HepG2 (cell line): ENCODE results near the gene MEF2D. TPM values are rescaled to one million over a fixed set of nuclear protein-coding genes. Genes with fewer than 3 reads are reported as not detected.
A peak's percentile ranks its signal among the peaks of the same experiment; 100 is the strongest.

Experiments used
- ATAC-seq: fragments of 200-7000 bp; cut with Tn5 transposase; 3 replicates; pipeline ENCODE4 v1.9.1; 2020; ENCODE audit warnings: mild to moderate bottlenecking, moderate library complexity
- BruUV-seq: library from RNA; stranded (reverse); fragments of 400-500 nt; replicated peaks from 2 replicates; lab custom pipeline; 2021; lab: Mats Ljungman, UMichigan
- CTCF ChIA-PET: fragments of 300-600 bp; formaldehyde crosslinking; extraction: SDS; loops from one replicate; lab custom pipeline; 2021; ENCODE audit warnings: low total read pairs, inconsistent platforms, low intra/inter-chr PET ratio; lab: Yijun Ruan, JAX
- POLR2A ChIA-PET: fragments of 350-600 bp; sonication (Branson Sonifier 250); formaldehyde crosslinking; loops from one replicate; lab custom pipeline; 2020; ENCODE audit warnings: antibody characterized with exemption, inconsistent platforms; lab: Yijun Ruan, JAX
- DNase-seq: peaks from one replicate; pipeline ENCODE4 v3.0.0-alpha.2; 2015; ENCODE audit warnings: low spot score
- FAIRE-seq: peaks from 3 replicates; lab custom pipeline; 2011; peaks lifted over from hg19 to GRCh38; lab: Jason Lieb, UNC
- H2AFZ ChIP-seq: one replicate; pipeline ENCODE4 v1.6.1; 2011; ENCODE audit warnings: low read length, inconsistent platforms
- H3K27ac ChIP-seq: fragments of 300-600 bp; 3 replicates; pipeline ENCODE4 v1.8.0; 2011; ENCODE audit warnings: mixed run types, mild to moderate bottlenecking, mixed read lengths, low read length, inconsistent platforms; ENCODE audit not compliant: insufficient read depth; ENCODE audit errors: extremely low read length
- H3K27me3 ChIP-seq, 2 experiments: fragments of 200-600 bp in 1 of 2; 2 replicates in 1 of 2; 3 replicates in 1 of 2; pipeline versions ENCODE4 v1.6.0 to v1.8.0; 2011; ENCODE audit warnings: low read length in 2 of 2, mild to moderate bottlenecking in 2 of 2, moderate library complexity in 2 of 2, inconsistent platforms in 1 of 2; ENCODE audit not compliant: insufficient read depth in 2 of 2, control insufficient read depth in 1 of 2
- H3K36me3 ChIP-seq, 2 experiments: fragments of 200-600 bp in 1 of 2; replicated peaks in 1 of 2; 2 replicates in 1 of 2; 3 replicates in 1 of 2; pipeline versions ENCODE4 v1.5.1 to v1.8.0; 2011; ENCODE audit warnings: low read length in 2 of 2, inconsistent platforms in 1 of 2; ENCODE audit not compliant: insufficient read depth in 2 of 2, control insufficient read depth in 1 of 2
- H3K4me1 ChIP-seq: 2 replicates; pipeline ENCODE4 v1.5.1; 2012; ENCODE audit warnings: low read length, inconsistent platforms; ENCODE audit not compliant: insufficient read depth
- H3K4me2 ChIP-seq: 2 replicates; pipeline ENCODE4 v1.6.0; 2011; ENCODE audit warnings: low read depth, low read length, inconsistent platforms
- H3K4me3 ChIP-seq, 3 experiments: fragments of 200-600 bp in 1 of 3; sonication (generic), shearing (Covaris generic) in 1 of 3; replicated peaks in 1 of 3; 2 replicates each; pipeline ENCODE4 v1.5.1; 2011 to 2016; ENCODE audit warnings: low read length in 3 of 3, inconsistent platforms in 2 of 3, low read depth in 2 of 3, mild to moderate bottlenecking in 2 of 3, control low read depth in 1 of 3, mixed read lengths in 1 of 3; ENCODE audit not compliant: insufficient read depth in 1 of 3
- H3K79me2 ChIP-seq: one replicate; pipeline ENCODE4 v1.6.1; 2011; ENCODE audit warnings: low read length, inconsistent platforms; ENCODE audit not compliant: insufficient read depth
- H3K9ac ChIP-seq: 2 replicates; pipeline ENCODE4 v1.6.0; 2011; ENCODE audit warnings: mild to moderate bottlenecking, low read depth, low read length, inconsistent platforms; ENCODE audit not compliant: insufficient read depth
- H3K9me3 ChIP-seq: 2 replicates; pipeline ENCODE4 v1.5.1; 2012; ENCODE audit warnings: mild to moderate bottlenecking, low read length
- H4K20me1 ChIP-seq: 2 replicates; pipeline ENCODE4 v1.6.0; 2011; ENCODE audit warnings: inconsistent platforms, mild to moderate bottlenecking, low read length, moderate library complexity; ENCODE audit not compliant: insufficient read depth
- FOXK1 ChIP-seq: sonication (generic); formaldehyde crosslinking; IDR thresholded peaks from 2 replicates; pipeline ENCODE4 v1.4.0; 2020; ENCODE audit warnings: low read depth, missing genetic modification reagents, borderline replicate concordance
- KDM5B ChIP-seq: sonication (generic); formaldehyde crosslinking; IDR thresholded peaks from 2 replicates; pipeline ENCODE4 v1.4.0; 2020; ENCODE audit warnings: missing genetic modification reagents, mild to moderate bottlenecking, borderline replicate concordance
- NFIC ChIP-seq: IDR thresholded peaks from 2 replicates; pipeline ENCODE4 v1.6.1; 2012; ENCODE audit warnings: mild to moderate bottlenecking, low read length, inconsistent platforms
- PHB2 ChIP-seq: fragments of 450-650 bp; IDR thresholded peaks from 2 replicates; pipeline ENCODE4 v1.6.1; 2018; ENCODE audit not compliant: partially characterized antibody
- POLR2G ChIP-seq: fragments of 200-400 bp; formaldehyde crosslinking; IDR thresholded peaks from 2 replicates; pipeline ENCODE4 v1.6.1; 2018; ENCODE audit warnings: mild to moderate bottlenecking, low read depth, low read length, moderate library complexity
- ZNF496 ChIP-seq: sonication (generic); formaldehyde crosslinking; IDR thresholded peaks from 2 replicates; pipeline ENCODE4 v1.8.1; 2023; ENCODE audit warnings: mild to moderate bottlenecking, moderate library complexity, missing genetic modification reagents; ENCODE audit not compliant: insufficient replicate concordance
- ZNF678 ChIP-seq: sonication (generic); formaldehyde crosslinking; IDR thresholded peaks from 2 replicates; pipeline ENCODE4 v1.4.0; 2020; ENCODE audit warnings: mild to moderate bottlenecking, missing genetic modification reagents
- ZNF777 ChIP-seq: sonication (generic); formaldehyde crosslinking; IDR thresholded peaks from 2 replicates; pipeline ENCODE4 v1.4.0; 2020; ENCODE audit warnings: missing genetic modification reagents
- ZSCAN20 ChIP-seq: sonication (generic); formaldehyde crosslinking; IDR thresholded peaks from 2 replicates; pipeline ENCODE4 v1.4.0; 2020; ENCODE audit warnings: missing genetic modification reagents, mild to moderate bottlenecking, borderline replicate concordance
- WGBS: methylation state at CpG from one replicate; pipeline ENCODE4 v1.1.6; 2017; ENCODE audit warnings: low lambda C conversion rate; 5-methylcytosine and 5-hydroxymethylcytosine counted together
- in situ Hi-C: cut with HindIII; loops from 2 replicates; pipeline ENCODE4 v1.10.0; 2017; ENCODE audit warnings: low pct_unique_long_range_greater_than_20kb; ENCODE audit not compliant: extremely low pct_ligation_motif_present
- intact Hi-C: fragments of 100-400 bp; cut with micrococcal nuclease; formaldehyde crosslinking; loops from one replicate; pipeline ENCODE4 v1.10.0; 2022; ENCODE audit not compliant: unreplicated experiment
- polyA plus RNA-seq, 8 experiments: library from polyadenylated mRNA; depleted of rRNA in 3 of 8; stranded (reverse) in 7 of 8; unstranded in 1 of 8; fragments of >200 nt; fragmentation: Illumina TruSeq in 4 of 8; extraction: Trizol in 4 of 8; gene quantifications; 2 replicates each; pipeline versions ENCODE4 v1.2.1 to v1.2.3, GENCODE V29; 2011 to 2016; ENCODE audit warnings: low read depth in 4 of 8, missing spikeins in 1 of 8, mixed read lengths in 1 of 8; ENCODE audit not compliant: insufficient read depth in 1 of 8
- total RNA-seq, 5 experiments: library from RNA; depleted of rRNA; stranded (reverse); fragments of >200 nt; fragmentation: Illumina TruSeq; extraction: Trizol; gene quantifications; 2 replicates each; pipeline ENCODE4 v1.2.3, GENCODE V29; 2016; ENCODE audit warnings: low read depth in 1 of 5
- TF ChIP-seq, protein P1 (sequence below): sonication (generic); formaldehyde crosslinking; IDR thresholded peaks from 2 replicates; pipeline ENCODE4 v1.4.0; 2020; ENCODE audit warnings: missing genetic modification reagents, borderline replicate concordance
- TF ChIP-seq, protein P2 (sequence below): sonication (generic); formaldehyde crosslinking; IDR thresholded peaks from 2 replicates; pipeline ENCODE4 v1.5.1; 2020; ENCODE audit warnings: mild to moderate bottlenecking, missing genetic modification reagents, moderate library complexity
- TF ChIP-seq, protein P3 (sequence below): IDR thresholded peaks from 2 replicates; pipeline ENCODE4 v1.6.1; 2012; ENCODE audit warnings: inconsistent platforms

The MEF2D gene
- total and polyA plus RNA-seq, 2 of the 13 experiments (the other 11 are each of a cell fraction or from before 2014, with no cell fraction given): 1.6 to 3.9 TPM

DNA sequence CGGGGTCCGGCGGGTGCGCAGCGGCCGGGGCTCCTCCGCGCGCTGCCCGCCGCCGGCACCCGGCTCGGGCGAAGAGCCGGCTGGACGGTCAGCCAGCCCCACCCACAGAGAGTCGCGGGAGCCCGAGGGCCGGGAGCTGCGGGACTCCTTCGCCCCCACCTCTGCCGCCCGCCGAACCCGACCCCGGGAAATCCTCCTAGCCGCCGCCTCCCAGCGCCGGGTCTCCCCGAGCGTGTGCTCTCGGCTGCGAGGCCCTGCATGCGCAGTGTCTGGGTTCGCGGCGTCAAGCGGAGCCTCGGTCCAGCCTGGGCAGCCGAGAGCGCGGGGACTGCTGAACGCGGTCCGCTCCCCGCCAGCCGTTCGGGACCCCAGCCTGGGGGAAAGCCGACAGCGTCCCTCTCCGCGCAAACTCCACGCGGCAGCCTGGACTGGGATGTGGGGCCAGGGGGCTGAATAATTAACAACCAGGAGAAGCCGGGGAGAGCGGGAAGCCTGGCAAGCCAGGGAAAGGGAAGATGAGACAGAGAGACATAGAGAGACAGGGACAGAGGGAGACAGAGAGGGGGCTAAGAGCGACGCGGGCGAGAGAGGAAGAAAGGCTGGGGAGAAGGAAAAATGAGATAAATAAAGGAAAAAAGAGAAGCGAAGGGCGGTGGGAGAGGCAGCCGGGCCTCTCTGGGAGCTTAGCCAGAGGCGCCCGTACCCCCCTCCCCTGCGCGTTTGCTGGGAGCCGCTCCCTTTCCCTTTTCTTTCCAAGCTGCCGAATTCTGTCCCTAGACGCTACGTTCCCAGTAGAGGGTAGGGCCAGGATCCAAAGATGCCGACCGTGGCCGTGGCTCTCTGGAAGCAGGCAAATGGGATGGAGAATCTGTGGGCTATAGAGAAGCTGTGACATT lies 64.2 kb downstream of the MEF2D start:
- POLR2A ChIA-PET: no interaction called here
- TF ChIP-seq ZSCAN20 (CRISPR knock-in tag) (no peak), NFIC (no peak), ZNF777 (CRISPR knock-in tag) (peak; percentile 50; the same call in 1 of the 2 replicates), POLR2G (no peak), KDM5B (CRISPR knock-in tag) (0 out of 2 replicates have a peak, but pooled peaks have one; percentile 17), ZNF496 (CRISPR knock-in tag) (no peak), ZNF678 (CRISPR knock-in tag) (peak; percentile 4; the same call in 1 of the 2 replicates), PHB2 (no peak), FOXK1 (CRISPR knock-in tag) (no peak)
- TF ChIP-seq, protein P1, sequence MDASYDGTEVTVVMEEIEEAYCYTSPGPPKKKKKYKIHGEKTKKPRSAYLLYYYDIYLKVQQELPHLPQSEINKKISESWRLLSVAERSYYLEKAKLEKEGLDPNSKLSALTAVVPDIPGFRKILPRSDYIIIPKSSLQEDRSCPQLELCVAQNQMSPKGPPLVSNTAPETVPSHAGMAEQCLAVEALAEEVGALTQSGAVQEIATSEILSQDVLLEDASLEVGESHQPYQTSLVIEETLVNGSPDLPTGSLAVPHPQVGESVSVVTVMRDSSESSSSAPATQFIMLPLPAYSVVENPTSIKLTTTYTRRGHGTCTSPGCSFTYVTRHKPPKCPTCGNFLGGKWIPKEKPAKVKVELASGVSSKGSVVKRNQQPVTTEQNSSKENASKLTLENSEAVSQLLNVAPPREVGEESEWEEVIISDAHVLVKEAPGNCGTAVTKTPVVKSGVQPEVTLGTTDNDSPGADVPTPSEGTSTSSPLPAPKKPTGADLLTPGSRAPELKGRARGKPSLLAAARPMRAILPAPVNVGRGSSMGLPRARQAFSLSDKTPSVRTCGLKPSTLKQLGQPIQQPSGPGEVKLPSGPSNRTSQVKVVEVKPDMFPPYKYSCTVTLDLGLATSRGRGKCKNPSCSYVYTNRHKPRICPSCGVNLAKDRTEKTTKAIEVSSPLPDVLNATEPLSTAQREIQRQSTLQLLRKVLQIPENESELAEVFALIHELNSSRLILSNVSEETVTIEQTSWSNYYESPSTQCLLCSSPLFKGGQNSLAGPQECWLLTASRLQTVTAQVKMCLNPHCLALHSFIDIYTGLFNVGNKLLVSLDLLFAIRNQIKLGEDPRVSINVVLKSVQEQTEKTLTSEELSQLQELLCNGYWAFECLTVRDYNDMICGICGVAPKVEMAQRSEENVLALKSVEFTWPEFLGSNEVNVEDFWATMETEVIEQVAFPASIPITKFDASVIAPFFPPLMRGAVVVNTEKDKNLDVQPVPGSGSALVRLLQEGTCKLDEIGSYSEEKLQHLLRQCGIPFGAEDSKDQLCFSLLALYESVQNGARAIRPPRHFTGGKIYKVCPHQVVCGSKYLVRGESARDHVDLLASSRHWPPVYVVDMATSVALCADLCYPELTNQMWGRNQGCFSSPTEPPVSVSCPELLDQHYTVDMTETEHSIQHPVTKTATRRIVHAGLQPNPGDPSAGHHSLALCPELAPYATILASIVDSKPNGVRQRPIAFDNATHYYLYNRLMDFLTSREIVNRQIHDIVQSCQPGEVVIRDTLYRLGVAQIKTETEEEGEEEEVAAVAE (CRISPR knock-in tag): no peak
- TF ChIP-seq, protein P2, sequence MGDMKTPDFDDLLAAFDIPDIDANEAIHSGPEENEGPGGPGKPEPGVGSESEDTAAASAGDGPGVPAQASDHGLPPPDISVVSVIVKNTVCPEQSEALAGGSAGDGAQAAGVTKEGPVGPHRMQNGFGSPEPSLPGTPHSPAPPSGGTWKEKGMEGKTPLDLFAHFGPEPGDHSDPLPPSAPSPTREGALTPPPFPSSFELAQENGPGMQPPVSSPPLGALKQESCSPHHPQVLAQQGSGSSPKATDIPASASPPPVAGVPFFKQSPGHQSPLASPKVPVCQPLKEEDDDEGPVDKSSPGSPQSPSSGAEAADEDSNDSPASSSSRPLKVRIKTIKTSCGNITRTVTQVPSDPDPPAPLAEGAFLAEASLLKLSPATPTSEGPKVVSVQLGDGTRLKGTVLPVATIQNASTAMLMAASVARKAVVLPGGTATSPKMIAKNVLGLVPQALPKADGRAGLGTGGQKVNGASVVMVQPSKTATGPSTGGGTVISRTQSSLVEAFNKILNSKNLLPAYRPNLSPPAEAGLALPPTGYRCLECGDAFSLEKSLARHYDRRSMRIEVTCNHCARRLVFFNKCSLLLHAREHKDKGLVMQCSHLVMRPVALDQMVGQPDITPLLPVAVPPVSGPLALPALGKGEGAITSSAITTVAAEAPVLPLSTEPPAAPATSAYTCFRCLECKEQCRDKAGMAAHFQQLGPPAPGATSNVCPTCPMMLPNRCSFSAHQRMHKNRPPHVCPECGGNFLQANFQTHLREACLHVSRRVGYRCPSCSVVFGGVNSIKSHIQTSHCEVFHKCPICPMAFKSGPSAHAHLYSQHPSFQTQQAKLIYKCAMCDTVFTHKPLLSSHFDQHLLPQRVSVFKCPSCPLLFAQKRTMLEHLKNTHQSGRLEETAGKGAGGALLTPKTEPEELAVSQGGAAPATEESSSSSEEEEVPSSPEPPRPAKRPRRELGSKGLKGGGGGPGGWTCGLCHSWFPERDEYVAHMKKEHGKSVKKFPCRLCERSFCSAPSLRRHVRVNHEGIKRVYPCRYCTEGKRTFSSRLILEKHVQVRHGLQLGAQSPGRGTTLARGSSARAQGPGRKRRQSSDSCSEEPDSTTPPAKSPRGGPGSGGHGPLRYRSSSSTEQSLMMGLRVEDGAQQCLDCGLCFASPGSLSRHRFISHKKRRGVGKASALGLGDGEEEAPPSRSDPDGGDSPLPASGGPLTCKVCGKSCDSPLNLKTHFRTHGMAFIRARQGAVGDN: peak; percentile 39
- TF ChIP-seq, protein P3, sequence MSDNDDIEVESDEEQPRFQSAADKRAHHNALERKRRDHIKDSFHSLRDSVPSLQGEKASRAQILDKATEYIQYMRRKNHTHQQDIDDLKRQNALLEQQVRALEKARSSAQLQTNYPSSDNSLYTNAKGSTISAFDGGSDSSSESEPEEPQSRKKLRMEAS: 0 out of 2 replicates have a peak, but pooled peaks have one; percentile 20

More for the DNA sequence above, 64.2 kb downstream of the MEF2D start:
- Histone ChIP-seq H3K4me2 (peak overlapping the region; percentile 48), H3K27ac (no peak overlapping the region), H2AFZ (no peak overlapping the region), H3K36me3 (no peaks in the 10 kb centered on the region), H3K9ac (no peak overlapping the region), H3K27me3 (peaks cover 24 to 97% of the 10 kb centered on the region in 2 experiments), H3K4me3 (peak overlapping the region in 1 of 3 experiments; percentile 51; a peak in 1 of 6 replicates), H4K20me1 (no peaks in the 10 kb centered on the region), H3K9me3 (no peaks in the 10 kb centered on the region), H3K79me2 (no peaks in the 10 kb centered on the region), H3K4me1 (no peaks in the 10 kb centered on the region; the same call in 1 of the 2 replicates)
- intact Hi-C loops (no loop called here), in situ Hi-C loops (loop anchor here (5.0 kb wide), 1 partner anchor 49 kb away; no protein-coding TSS in a partner anchor)
- FAIRE-seq (no peak), ATAC-seq (peak; percentile 73), DNase-seq (no peak)
- BruUV-seq: no TSS peak
- WGBS: 24% methylated on average over 45 of the region's 77 CpGs
- CTCF ChIA-PET: no interaction called here
